ENCODE results near the gene TGM3.

GRCh38 chr20:2379511-2380229 is 83.9 kb downstream of the TGM3 start:
- TF ChIP-seq CTCF (conservative IDR thresholded peaks at IDR 0.05; ENCODE audit: low read depth in 2 of 2) (no peak), REST (IDR thresholded peaks at IDR 0.05; ENCODE audit: unreplicated experiment) (no peak), EZH2 (IDR thresholded peaks at IDR 0.05; ENCODE audit: low read depth, unreplicated experiment) (no peak), ZNF462 (CRISPR knock-in tag; IDR thresholded peaks at IDR 0.05) (no peak), POLR2AphosphoS5 (IDR thresholded peaks at IDR 0.05; ENCODE audit: low read depth) (no peak)
